Activated effector memory CD4-positive, alpha-beta T cell treated with Interleukin-2 at 50 U/mL for 16 hours (primary cell): ENCODE results near the gene NTM.

Experiments used
- DNase-seq: peaks from one replicate; pipeline ENCODE4 v3.0.0-alpha.2; 2020

Gene NTM

GRCh38 chr11:132205496-132205895, 835.1 kb downstream of the NTM start:
- no peak for DNase-seq

- DNase-seq, result no peak
Observed at GRCh38 chr11:132206993-132207392, 836.6 kb downstream of the NTM start.

- DNase-seq, result no peak
Observed at GRCh38 chr11:132208477-132209055, 838.2 kb downstream of the NTM start.

GRCh38 chr11:132211479-132211878, 841.1 kb downstream of the NTM start:
- no peak for DNase-seq

- no peak for DNase-seq
Observed at GRCh38 chr11:132217856-132218255, 847.4 kb downstream of the NTM start.

GRCh38 chr11:132220474-132220873, 850.1 kb downstream of the NTM start:
- no peak for DNase-seq

- no peak for DNase-seq
Observed at GRCh38 chr11:132222345-132222744, 851.9 kb downstream of the NTM start.

GRCh38 chr11:132226522-132226921, 856.1 kb downstream of the NTM start:
- DNase-seq, result no peak

- no peak for DNase-seq
Observed at GRCh38 chr11:132228746-132229325, 858.4 kb downstream of the NTM start.

- no peak for DNase-seq
Observed at GRCh38 chr11:132231656-132232347, 861.4 kb downstream of the NTM start.

- DNase-seq, result no peak
Observed at GRCh38 chr11:132234878-132235277, 864.5 kb downstream of the NTM start.

GRCh38 chr11:132237781-132238180, 867.4 kb downstream of the NTM start:
- no peak for DNase-seq

GRCh38 chr11:132238331-132238866, 868.0 kb downstream of the NTM start:
- DNase-seq, result no peak

- DNase-seq, result no peak
Observed at GRCh38 chr11:132240374-132240773, 870.0 kb downstream of the NTM start.

GRCh38 chr11:132242632-132243031, 872.2 kb downstream of the NTM start:
- no peak for DNase-seq

- no peak for DNase-seq
Observed at GRCh38 chr11:132244846-132245245, 874.4 kb downstream of the NTM start.

- no peak for DNase-seq
Observed at GRCh38 chr11:132245403-132246385, 875.3 kb downstream of the NTM start.

- DNase-seq, result no peak
Observed at GRCh38 chr11:132248580-132248979, 878.2 kb downstream of the NTM start.

GRCh38 chr11:132249256-132249655, 878.8 kb downstream of the NTM start:
- DNase-seq, result no peak

- DNase-seq, result no peak
Observed at GRCh38 chr11:132251061-132251460, 880.6 kb downstream of the NTM start.

GRCh38 chr11:132253469-132254264, 883.3 kb downstream of the NTM start:
- DNase-seq, result no peak

- DNase-seq, result no peak
Observed at GRCh38 chr11:132254906-132255305, 884.5 kb downstream of the NTM start.
